Lower lobe of right lung (tissue), 2 donors: ENCODE measurements around the gene LDB2. TPM values are rescaled to one million over a fixed set of nuclear protein-coding genes. Genes with fewer than 3 reads are reported as not detected.

Experiments
- ATAC-seq, 2 donors: fragments of 200-7000 bp; cut with Tn5 transposase; one replicate each; pipeline ENCODE4 v1.9.1; 2020 to 2022; ENCODE audit warnings: mild to moderate bottlenecking in 2 of 2, moderate library complexity in 2 of 2
- DNase-seq: peaks from one replicate; pipeline ENCODE4 v3.0.0-alpha.2; 2020
- H3K27ac ChIP-seq: fragments of 200-600 bp; one replicate; pipeline ENCODE4 v1.8.0; 2022
- H3K27me3 ChIP-seq: fragments of 200-600 bp; one replicate; pipeline ENCODE4 v1.8.0; 2022; ENCODE audit warnings: low read depth
- H3K36me3 ChIP-seq: fragments of 200-600 bp; one replicate; pipeline ENCODE4 v1.8.0; 2022; ENCODE audit warnings: mild to moderate bottlenecking
- H3K4me1 ChIP-seq: fragments of 200-600 bp; one replicate; pipeline ENCODE4 v1.8.0; 2022
- H3K4me3 ChIP-seq: fragments of 200-600 bp; one replicate; pipeline ENCODE4 v1.8.0; 2022; ENCODE audit warnings: mild to moderate bottlenecking
- H3K9me3 ChIP-seq: fragments of 200-600 bp; one replicate; pipeline ENCODE4 v1.8.0; 2022
- CTCF ChIP-seq: fragments of 200-600 bp; IDR thresholded peaks from one replicate; pipeline ENCODE4 v1.8.0; 2022; ENCODE audit warnings: antibody characterized with exemption, mild to moderate bottlenecking
- intact Hi-C: fragments of 100-400 bp; cut with DNase I; formaldehyde crosslinking; loops from one replicate; pipeline ENCODE4 v1.11.0; 2022
- total RNA-seq: library from RNA; stranded (reverse); fragmentation: NEBNext Ultra II Directional; extraction: Animal tissue kit (Norgen Biotek cat#: 25700); gene quantifications from one replicate; pipeline ENCODE4 v1.2.1, GENCODE V29; 2021
- donor health status: DM: no; HTN: yes; CAD: no; lungs with severe emphysema.

Gene LDB2
- total RNA-seq, 1 donor from 2014 or later: 113 TPM

GRCh38 chr4:16790508-16790907 lies 107.9 kb downstream of the LDB2 start:
- DNase-seq (no peak), ATAC-seq (no peak)
- H3K27ac ChIP-seq: no peak overlapping the region
- H3K27me3 ChIP-seq: no peaks in the 10 kb centered on the region
- H3K9me3 ChIP-seq: no peaks in the 10 kb centered on the region
- intact Hi-C loops: no loop called here
- no peak for TF ChIP-seq CTCF
- peaks cover 11% of the 10 kb centered on the region for H3K4me1 ChIP-seq
- H3K4me3 ChIP-seq: no peak overlapping the region
- H3K36me3 ChIP-seq: no peaks in the 10 kb centered on the region

- H3K27ac ChIP-seq: no peak overlapping the region
- TF ChIP-seq CTCF: no peak
- H3K9me3 ChIP-seq: no peaks in the 10 kb centered on the region
- no peak for DNase-seq
- H3K4me3 ChIP-seq: no peak overlapping the region
- no peak for ATAC-seq
- no peaks in the 10 kb centered on the region for H3K27me3 ChIP-seq
- intact Hi-C loops: no loop called here
- peaks cover 13% of the 10 kb centered on the region for H3K4me1 ChIP-seq
- no peaks in the 10 kb centered on the region for H3K36me3 ChIP-seq
Observed at GRCh38 chr4:16788868-16789267, 109.6 kb downstream of the LDB2 start.

GRCh38 chr4:16785793-16786527 lies 112.5 kb downstream of the LDB2 start:
- ATAC-seq: no peak
- Histone ChIP-seq H3K27ac (no peak overlapping the region), H3K4me1 (peaks cover 20% of the 10 kb centered on the region), H3K4me3 (no peak overlapping the region), H3K9me3 (no peaks in the 10 kb centered on the region), H3K36me3 (no peaks in the 10 kb centered on the region), H3K27me3 (no peaks in the 10 kb centered on the region)
- no peak for DNase-seq
- no peak for TF ChIP-seq CTCF
- intact Hi-C loops: no loop called here

- TF ChIP-seq CTCF: no peak
- Histone ChIP-seq H3K36me3 (no peaks in the 10 kb centered on the region), H3K4me1 (peaks cover 20% of the 10 kb centered on the region), H3K27me3 (no peaks in the 10 kb centered on the region), H3K4me3 (no peak overlapping the region), H3K27ac (no peak overlapping the region), H3K9me3 (no peaks in the 10 kb centered on the region)
- no peak for DNase-seq
- intact Hi-C loops: no loop called here
- no peak for ATAC-seq
Observed at GRCh38 chr4:16783119-16783518, 115.3 kb downstream of the LDB2 start.

DNA sequence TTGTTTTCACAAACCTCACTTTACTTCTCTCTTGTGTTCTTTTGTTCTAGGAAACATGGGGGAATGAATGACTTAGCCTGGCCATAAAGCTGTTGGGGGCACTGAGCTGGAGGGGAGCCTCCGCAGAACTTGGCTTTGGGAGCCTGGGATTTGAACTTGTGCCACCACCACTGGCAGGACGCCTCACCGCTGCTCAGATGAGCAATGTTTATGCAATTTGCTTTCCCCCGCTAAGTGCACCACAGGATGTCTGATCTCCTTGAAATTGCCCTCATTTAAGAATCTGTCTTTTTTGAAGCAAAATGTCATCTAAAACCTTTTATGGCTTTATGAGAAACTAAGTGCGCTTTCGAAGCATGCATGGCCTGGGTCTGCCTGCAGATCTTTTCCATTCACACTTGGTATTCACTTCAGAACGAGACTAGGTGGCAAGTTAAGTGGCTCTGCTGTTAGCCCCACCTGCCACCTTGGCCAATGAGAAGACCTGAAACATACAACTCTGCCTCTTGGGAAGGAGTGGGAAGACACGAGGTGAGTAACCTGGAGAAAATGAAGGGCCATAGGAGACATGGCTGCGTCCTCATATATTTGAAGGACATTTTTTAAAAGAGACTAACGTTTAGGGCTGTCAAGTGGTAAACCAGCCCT lies 119.3 kb downstream of the LDB2 start:
- Histone ChIP-seq H3K36me3 (no peaks in the 10 kb centered on the region), H3K9me3 (no peaks in the 10 kb centered on the region), H3K4me3 (no peak overlapping the region), H3K27me3 (no peaks in the 10 kb centered on the region), H3K4me1 (peaks cover 8% of the 10 kb centered on the region), H3K27ac (no peak overlapping the region)
- no peak for DNase-seq
- no peak for TF ChIP-seq CTCF
- intact Hi-C loops: no loop called here
- no peak for ATAC-seq
